ENCODE results near the gene SCG5. TPM values are rescaled to one million over a fixed set of nuclear protein-coding genes. Genes with fewer than 3 reads are reported as not detected.

The SCG5 gene
- total and polyA plus RNA-seq, 7 donors: 0.15 to 0.86 (median 0.36) TPM; not detected in 3

DNA sequence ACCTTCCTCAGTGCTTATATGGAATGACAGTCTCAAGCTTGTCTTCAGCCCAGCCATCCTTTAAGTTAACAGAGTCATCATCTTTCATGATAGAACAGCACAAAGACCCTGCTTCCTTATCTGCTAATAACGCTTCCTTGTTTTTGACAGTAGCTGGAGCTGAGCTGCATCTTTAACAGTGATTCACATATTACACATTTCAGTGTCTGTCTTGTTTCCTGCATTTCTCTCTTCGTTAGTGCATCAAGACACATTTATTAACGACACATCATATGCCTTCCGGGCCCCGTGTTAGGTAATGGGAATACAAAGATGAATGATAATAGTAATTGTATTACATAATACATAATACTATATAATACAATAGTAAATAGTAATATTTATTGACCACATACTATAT lies 46.0 kb downstream of the SCG5 start:
- ATAC-seq (no peak), DNase-seq (no peak)
- Histone ChIP-seq H3K27me3 (ENCODE audit: insufficient read depth in 3 of 3, low read length in 2 of 3) (peaks cover 0 to 1% (median 0%) of the 10 kb centered on the region in 3 donors), H3K36me3 (ENCODE audit: insufficient read depth in 1 of 2, low read depth in 1 of 2) (no peaks in the 10 kb centered on the region), H3K4me1 (no peaks in the 10 kb centered on the region), H3K27ac (no peak overlapping the region), H3K4me3 (no peak overlapping the region), H3K9me3 (no peaks in the 10 kb centered on the region)
- TF ChIP-seq, protein P1, sequence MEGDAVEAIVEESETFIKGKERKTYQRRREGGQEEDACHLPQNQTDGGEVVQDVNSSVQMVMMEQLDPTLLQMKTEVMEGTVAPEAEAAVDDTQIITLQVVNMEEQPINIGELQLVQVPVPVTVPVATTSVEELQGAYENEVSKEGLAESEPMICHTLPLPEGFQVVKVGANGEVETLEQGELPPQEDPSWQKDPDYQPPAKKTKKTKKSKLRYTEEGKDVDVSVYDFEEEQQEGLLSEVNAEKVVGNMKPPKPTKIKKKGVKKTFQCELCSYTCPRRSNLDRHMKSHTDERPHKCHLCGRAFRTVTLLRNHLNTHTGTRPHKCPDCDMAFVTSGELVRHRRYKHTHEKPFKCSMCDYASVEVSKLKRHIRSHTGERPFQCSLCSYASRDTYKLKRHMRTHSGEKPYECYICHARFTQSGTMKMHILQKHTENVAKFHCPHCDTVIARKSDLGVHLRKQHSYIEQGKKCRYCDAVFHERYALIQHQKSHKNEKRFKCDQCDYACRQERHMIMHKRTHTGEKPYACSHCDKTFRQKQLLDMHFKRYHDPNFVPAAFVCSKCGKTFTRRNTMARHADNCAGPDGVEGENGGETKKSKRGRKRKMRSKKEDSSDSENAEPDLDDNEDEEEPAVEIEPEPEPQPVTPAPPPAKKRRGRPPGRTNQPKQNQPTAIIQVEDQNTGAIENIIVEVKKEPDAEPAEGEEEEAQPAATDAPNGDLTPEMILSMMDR (IDR thresholded peaks at IDR 0.05): no peak
- WGBS, 3 donors: 83 to 94% (median 92%) methylated on average over 5 of the region's 5 CpGs
- intact Hi-C loops (cut with DNase I): no loop called here

DNA sequence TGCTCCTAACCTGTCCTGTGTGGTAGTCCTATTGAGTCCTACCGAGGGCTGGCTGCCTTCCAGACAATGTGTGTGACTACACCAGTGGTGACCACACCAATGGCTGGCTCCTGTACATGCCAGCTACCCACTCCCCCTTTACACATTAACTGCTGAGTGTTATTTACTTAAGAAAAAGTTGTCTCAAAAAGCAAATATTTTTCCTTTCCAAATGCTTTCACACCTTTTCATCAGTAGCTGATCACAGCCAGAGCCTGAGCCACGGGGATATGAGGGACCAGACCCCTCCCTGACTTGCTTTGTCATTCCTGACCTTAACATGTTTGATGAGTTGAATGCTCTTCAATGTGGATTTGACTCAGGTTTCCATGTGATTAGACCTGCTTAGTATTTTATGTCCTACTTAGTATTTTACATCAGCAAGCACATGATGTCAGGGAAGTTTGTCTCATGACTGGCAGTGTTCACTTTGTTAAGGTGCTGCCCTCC lies 46.7 kb downstream of the SCG5 start:
- no peaks in the 10 kb centered on the region for H3K4me1 ChIP-seq
- intact Hi-C loops (cut with DNase I): no loop called here
- H3K27me3 ChIP-seq (ENCODE audit: insufficient read depth in 3 of 3, low read length in 2 of 3): peaks cover 0 to 1% (median 0%) of the 10 kb centered on the region in 3 donors
- no peak overlapping the region for H3K4me3 ChIP-seq
- WGBS, 3 donors: 46 to 62% (median 56%) methylated on average over 2 of the region's 2 CpGs
- H3K27ac ChIP-seq: no peak overlapping the region
- no peaks in the 10 kb centered on the region for H3K36me3 ChIP-seq (ENCODE audit: insufficient read depth in 1 of 2, low read depth in 1 of 2)
- ATAC-seq (no peak), DNase-seq (no peak)
- TF ChIP-seq, protein P1 (IDR thresholded peaks at IDR 0.05): no peak
- H3K9me3 ChIP-seq: no peaks in the 10 kb centered on the region

DNA sequence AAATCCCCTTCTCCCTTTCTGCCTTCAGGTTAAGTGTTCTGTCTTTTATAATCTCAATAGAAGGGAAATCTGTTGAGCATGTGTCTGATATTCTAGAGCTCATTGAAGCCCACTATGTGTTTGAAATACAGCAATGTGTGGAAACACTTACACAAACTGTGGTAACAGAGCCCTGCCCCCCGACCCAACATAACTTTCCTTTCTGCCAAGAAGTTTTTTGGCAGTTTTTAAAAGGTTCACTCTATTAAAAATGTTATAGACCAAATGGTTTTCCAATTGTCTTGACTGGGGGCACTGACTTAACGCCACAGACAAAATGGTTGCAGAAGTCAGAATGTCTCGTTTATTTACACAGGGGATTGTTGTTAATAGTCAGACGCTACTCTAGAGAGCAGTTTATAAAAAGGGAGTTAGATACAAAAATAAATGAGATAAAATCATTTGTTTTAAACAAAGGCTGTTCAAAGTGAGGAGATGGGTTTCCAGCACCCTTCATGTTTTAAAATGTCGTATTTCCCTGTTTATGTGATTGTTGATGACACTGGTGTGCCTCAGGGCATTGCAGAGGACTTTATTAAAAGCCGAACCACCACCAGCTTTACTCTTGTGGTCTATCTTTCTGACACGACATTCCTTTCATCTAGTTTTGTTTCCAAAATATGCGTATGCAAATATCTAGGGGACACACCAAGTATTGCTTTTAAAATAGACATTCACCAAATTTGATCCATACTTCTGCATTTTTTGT lies 49.6 kb downstream of the SCG5 start:
- TF ChIP-seq, protein P1 (IDR thresholded peaks at IDR 0.05): no peak
- intact Hi-C loops (cut with DNase I): no loop called here
- Histone ChIP-seq H3K36me3 (ENCODE audit: insufficient read depth in 1 of 2, low read depth in 1 of 2) (no peaks in the 10 kb centered on the region), H3K27ac (no peak overlapping the region), H3K4me1 (no peaks in the 10 kb centered on the region), H3K27me3 (ENCODE audit: insufficient read depth in 3 of 3, low read length in 2 of 3) (no peaks in the 10 kb centered on the region), H3K9me3 (no peaks in the 10 kb centered on the region), H3K4me3 (no peak overlapping the region)
- no peak for DNase-seq
- ATAC-seq: no peak
- WGBS, 3 donors: 75 to 81% (median 78%) methylated on average over 8 of the region's 8 CpGs

DNA sequence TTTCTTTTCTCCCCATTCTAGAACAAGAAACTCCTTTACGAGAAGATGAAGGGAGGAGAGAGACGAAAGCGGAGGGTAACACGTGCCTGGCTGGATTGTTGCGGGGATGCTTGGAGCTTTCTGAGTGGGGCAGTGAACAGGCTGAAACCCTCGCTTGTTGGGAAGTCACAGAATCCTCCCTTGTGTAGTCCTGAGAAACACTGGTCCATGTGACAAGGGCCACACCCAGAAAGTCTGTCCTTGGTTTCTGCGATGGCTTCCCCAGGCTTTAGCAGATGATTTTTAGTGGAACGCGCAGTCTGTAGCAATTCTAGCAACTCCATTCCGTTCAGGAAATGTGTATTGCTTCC lies 50.2 kb downstream of the SCG5 start:
- no peak overlapping the region for H3K27ac ChIP-seq
- DNase-seq (no peak), ATAC-seq (no peak)
- no peaks in the 10 kb centered on the region for H3K4me1 ChIP-seq
- TF ChIP-seq, protein P1 (IDR thresholded peaks at IDR 0.05): no peak
- no peaks in the 10 kb centered on the region for H3K36me3 ChIP-seq (ENCODE audit: insufficient read depth in 1 of 2, low read depth in 1 of 2)
- no peaks in the 10 kb centered on the region for H3K9me3 ChIP-seq
- 86 to 89% (median 86%) methylated on average over 10 of the region's 10 CpGs for WGBS, 3 donors
- H3K4me3 ChIP-seq: no peak overlapping the region
- intact Hi-C loops (cut with DNase I): no loop called here
- no peaks in the 10 kb centered on the region for H3K27me3 ChIP-seq (ENCODE audit: insufficient read depth in 3 of 3, low read length in 2 of 3)

DNA sequence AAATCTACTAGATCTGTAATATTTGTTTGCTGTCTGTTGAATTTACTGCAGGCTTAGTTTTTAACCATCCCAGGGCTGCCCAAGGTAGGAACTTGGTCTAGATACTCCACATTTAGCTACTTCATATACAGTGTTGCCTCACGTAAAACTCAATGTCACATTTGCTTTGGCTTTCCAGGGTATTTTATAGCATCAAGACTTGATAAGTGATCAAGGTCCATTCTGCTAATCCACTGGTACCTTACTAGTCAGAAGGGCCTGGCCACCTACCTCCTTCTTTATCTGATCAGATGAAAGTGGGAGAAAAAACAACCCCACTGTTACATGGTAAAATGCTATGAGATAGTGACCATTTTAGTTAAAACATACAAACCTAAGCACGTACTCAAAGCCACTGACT lies 50.8 kb downstream of the SCG5 start:
- no peaks in the 10 kb centered on the region for H3K4me1 ChIP-seq
- no peaks in the 10 kb centered on the region for H3K9me3 ChIP-seq
- no peak overlapping the region for H3K4me3 ChIP-seq
- TF ChIP-seq, protein P1 (IDR thresholded peaks at IDR 0.05): no peak
- no peak overlapping the region for H3K27ac ChIP-seq
- ATAC-seq (no peak), DNase-seq (no peak)
- H3K27me3 ChIP-seq (ENCODE audit: insufficient read depth in 3 of 3, low read length in 2 of 3): no peaks in the 10 kb centered on the region
- intact Hi-C loops (cut with DNase I): no loop called here
- WGBS, 3 donors: 86 to 91% (median 90%) methylated on average over 2 of the region's 2 CpGs
- H3K36me3 ChIP-seq (ENCODE audit: insufficient read depth in 1 of 2, low read depth in 1 of 2): no peaks in the 10 kb centered on the region
